ENCODE results near the gene NAALADL2.
A peak's percentile ranks its signal among the peaks of the same experiment; 100 is the strongest.

NAALADL2 gene

DNA sequence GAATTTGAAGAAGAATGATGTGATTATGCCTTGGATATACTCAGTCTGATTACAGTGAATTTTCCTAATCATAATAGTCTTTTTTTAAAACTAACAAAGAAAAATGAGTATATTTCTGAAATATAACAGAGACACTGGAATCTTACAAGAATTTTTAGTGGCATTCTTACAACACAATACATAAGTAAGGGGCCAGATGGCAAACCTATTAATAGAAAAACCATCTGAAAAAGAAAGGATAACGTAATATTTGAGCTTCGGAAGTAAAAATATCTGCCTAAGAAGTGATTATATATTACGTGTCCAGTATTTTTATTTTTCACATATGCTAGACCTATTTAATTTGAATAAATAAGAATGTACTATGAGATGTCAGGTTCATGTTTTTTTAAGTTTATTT lies 452.8 kb downstream of the NAALADL2 start:
- no peaks in the 10 kb centered on the region for H3K9me3 ChIP-seq (ENCODE audit: low read length)
- TF ChIP-seq, protein P1, sequence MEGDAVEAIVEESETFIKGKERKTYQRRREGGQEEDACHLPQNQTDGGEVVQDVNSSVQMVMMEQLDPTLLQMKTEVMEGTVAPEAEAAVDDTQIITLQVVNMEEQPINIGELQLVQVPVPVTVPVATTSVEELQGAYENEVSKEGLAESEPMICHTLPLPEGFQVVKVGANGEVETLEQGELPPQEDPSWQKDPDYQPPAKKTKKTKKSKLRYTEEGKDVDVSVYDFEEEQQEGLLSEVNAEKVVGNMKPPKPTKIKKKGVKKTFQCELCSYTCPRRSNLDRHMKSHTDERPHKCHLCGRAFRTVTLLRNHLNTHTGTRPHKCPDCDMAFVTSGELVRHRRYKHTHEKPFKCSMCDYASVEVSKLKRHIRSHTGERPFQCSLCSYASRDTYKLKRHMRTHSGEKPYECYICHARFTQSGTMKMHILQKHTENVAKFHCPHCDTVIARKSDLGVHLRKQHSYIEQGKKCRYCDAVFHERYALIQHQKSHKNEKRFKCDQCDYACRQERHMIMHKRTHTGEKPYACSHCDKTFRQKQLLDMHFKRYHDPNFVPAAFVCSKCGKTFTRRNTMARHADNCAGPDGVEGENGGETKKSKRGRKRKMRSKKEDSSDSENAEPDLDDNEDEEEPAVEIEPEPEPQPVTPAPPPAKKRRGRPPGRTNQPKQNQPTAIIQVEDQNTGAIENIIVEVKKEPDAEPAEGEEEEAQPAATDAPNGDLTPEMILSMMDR (IDR thresholded peaks at IDR 0.05; ENCODE audit: low read length) = no peak
- TF ChIP-seq EZH2 (IDR thresholded peaks at IDR 0.05; ENCODE audit: borderline replicate concordance, low read length) = no peak
- no peaks in the 10 kb centered on the region for H3K27me3 ChIP-seq (ENCODE audit: insufficient read depth, low read length)
- no peak overlapping the region for H2AFZ ChIP-seq (ENCODE audit: low read length)
- H3K4me1 ChIP-seq (ENCODE audit: insufficient read depth, low read length, severe bottlenecking) = peaks cover 25% of the 10 kb centered on the region
- H3F3A ChIP-seq (ENCODE audit: insufficient read depth, low read length) = no peaks in the 10 kb centered on the region
- H3K36me3 ChIP-seq (ENCODE audit: insufficient read depth, low read length) = no peaks in the 10 kb centered on the region
- H3K9me2 ChIP-seq (ENCODE audit: low read depth, low read length) = no peaks in the 10 kb centered on the region
- no peak overlapping the region for H3K27ac ChIP-seq (ENCODE audit: low read depth, low read length, poor library complexity, severe bottlenecking)
- no peak overlapping the region for H3K4me3 ChIP-seq (ENCODE audit: low read depth, low read length, poor library complexity, severe bottlenecking)
- H3K79me2 ChIP-seq (ENCODE audit: insufficient read depth, low read length) = no peaks in the 10 kb centered on the region
- H3K9ac ChIP-seq (ENCODE audit: low read length) = no peak overlapping the region
- H3K4me2 ChIP-seq (ENCODE audit: low read length) = no peak overlapping the region
- H4K20me1 ChIP-seq (ENCODE audit: insufficient read depth, low read length) = no peaks in the 10 kb centered on the region

DNA sequence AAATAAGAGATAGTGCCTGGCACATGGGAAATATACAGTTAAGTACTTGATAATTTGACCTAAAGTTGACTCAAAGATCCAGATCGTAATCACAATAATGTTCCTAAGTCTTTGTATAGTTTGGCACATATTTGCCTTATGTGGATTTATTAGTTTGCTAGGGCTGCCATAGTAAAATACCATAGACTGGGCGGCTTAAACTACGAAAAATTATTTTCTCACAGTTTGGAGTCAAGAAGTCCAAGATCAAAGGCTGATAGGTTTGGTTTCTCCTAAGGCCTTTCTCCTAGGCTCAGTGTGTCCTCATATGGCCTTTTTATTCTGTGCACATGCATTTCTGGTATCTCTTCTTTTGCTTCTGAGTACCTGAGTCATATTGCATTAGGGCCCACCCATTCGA lies 453.7 kb downstream of the NAALADL2 start:
- no peaks in the 10 kb centered on the region for H3K36me3 ChIP-seq (ENCODE audit: insufficient read depth, low read length)
- H3K79me2 ChIP-seq (ENCODE audit: insufficient read depth, low read length) = no peaks in the 10 kb centered on the region
- TF ChIP-seq, protein P1 (IDR thresholded peaks at IDR 0.05; ENCODE audit: low read length) = no peak
- TF ChIP-seq EZH2 (IDR thresholded peaks at IDR 0.05; ENCODE audit: borderline replicate concordance, low read length) = no peak
- H4K20me1 ChIP-seq (ENCODE audit: insufficient read depth, low read length) = no peaks in the 10 kb centered on the region
- no peaks in the 10 kb centered on the region for H3K9me3 ChIP-seq (ENCODE audit: low read length)
- H3F3A ChIP-seq (ENCODE audit: insufficient read depth, low read length) = no peaks in the 10 kb centered on the region
- no peaks in the 10 kb centered on the region for H3K27me3 ChIP-seq (ENCODE audit: insufficient read depth, low read length)
- H3K4me1 ChIP-seq (ENCODE audit: insufficient read depth, low read length, severe bottlenecking) = peaks cover 23% of the 10 kb centered on the region
- H3K9ac ChIP-seq (ENCODE audit: low read length) = no peak overlapping the region
- H3K4me3 ChIP-seq (ENCODE audit: low read depth, low read length, poor library complexity, severe bottlenecking) = no peak overlapping the region
- no peak overlapping the region for H3K4me2 ChIP-seq (ENCODE audit: low read length)
- no peak overlapping the region for H2AFZ ChIP-seq (ENCODE audit: low read length)
- H3K9me2 ChIP-seq (ENCODE audit: low read depth, low read length) = no peaks in the 10 kb centered on the region
- H3K27ac ChIP-seq (ENCODE audit: low read depth, low read length, poor library complexity, severe bottlenecking) = no peak overlapping the region

DNA sequence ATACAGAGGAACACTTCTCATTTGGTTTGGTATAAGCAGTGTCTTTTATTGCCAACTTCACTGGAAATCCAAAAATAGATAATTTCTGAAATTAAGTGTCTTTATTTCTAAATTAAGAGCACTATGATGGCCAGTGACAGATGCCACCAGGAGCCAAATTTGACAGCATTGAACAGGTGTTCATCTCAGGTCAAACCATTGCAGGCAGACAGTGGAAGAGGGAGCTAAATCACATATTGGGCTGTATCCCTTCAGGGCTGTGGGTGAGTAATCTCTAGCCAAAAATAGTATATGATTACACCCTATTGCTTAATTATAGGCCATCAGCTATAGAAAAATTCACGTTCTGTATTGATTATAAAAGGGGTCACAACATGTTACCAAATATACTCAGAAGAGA lies 457.7 kb downstream of the NAALADL2 start:
- H3K4me1 ChIP-seq (ENCODE audit: insufficient read depth, low read length, severe bottlenecking) = peaks cover 15% of the 10 kb centered on the region
- TF ChIP-seq, protein P1 (IDR thresholded peaks at IDR 0.05; ENCODE audit: low read length) = no peak
- no peak for TF ChIP-seq EZH2 (IDR thresholded peaks at IDR 0.05; ENCODE audit: borderline replicate concordance, low read length)
- no peaks in the 10 kb centered on the region for H3K36me3 ChIP-seq (ENCODE audit: insufficient read depth, low read length)
- H3K9me3 ChIP-seq (ENCODE audit: low read length) = no peaks in the 10 kb centered on the region
- no peak overlapping the region for H3K4me3 ChIP-seq (ENCODE audit: low read depth, low read length, poor library complexity, severe bottlenecking)
- no peak overlapping the region for H3K4me2 ChIP-seq (ENCODE audit: low read length)
- no peaks in the 10 kb centered on the region for H4K20me1 ChIP-seq (ENCODE audit: insufficient read depth, low read length)
- H3K9ac ChIP-seq (ENCODE audit: low read length) = no peak overlapping the region
- no peak overlapping the region for H2AFZ ChIP-seq (ENCODE audit: low read length)
- peak overlapping the region; percentile 12 for H3K27ac ChIP-seq (ENCODE audit: low read depth, low read length, poor library complexity, severe bottlenecking)
- no peaks in the 10 kb centered on the region for H3K79me2 ChIP-seq (ENCODE audit: insufficient read depth, low read length)
- H3K27me3 ChIP-seq (ENCODE audit: insufficient read depth, low read length) = no peaks in the 10 kb centered on the region
- H3K9me2 ChIP-seq (ENCODE audit: low read depth, low read length) = no peaks in the 10 kb centered on the region; the same call in 1 of the 2 replicates
- H3F3A ChIP-seq (ENCODE audit: insufficient read depth, low read length) = no peaks in the 10 kb centered on the region

All from OCI-LY1 (cell line).